Measurements from ENCODE around the gene LRRC74B.
"Not testable (repeated sequence)": the region's sequence is repeated elsewhere in the genome, so short reads cannot be mapped to it uniquely, and the experiment has no call there.

LRRC74B gene

GRCh38 chr22:21070690-21071615, 25.2 kb downstream of the LRRC74B start:
- DNase-seq = no peak
- intact Hi-C loops (cut with DNase I) = no loop called here

DNA sequence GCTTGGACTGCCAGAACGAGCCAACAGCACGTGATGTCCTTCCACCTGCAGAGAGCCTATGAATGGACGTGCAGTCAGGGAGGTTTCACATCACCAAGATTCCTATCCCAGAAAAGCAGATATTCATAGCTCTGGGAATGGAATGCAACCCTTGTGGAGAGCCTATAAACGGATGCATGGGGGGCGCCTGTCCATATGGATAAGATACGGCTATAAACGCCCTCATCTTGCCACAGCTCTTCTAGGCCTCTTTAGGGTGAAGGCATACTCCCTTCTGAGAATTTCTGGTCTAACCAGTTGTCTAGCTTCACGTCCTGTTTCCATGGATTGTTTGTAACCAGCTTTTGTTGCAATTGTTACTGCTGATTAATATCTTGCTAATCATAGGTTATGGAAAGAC, 26.1 kb downstream of the LRRC74B start:
- intact Hi-C loops (cut with DNase I); DNase-seq: not testable (repeated sequence)

- intact Hi-C loops (cut with DNase I) = no loop called here
- DNase-seq = no peak
These were observed 27.3 kb downstream of the LRRC74B start for GRCh38 chr22:21073023-21073422.

DNA sequence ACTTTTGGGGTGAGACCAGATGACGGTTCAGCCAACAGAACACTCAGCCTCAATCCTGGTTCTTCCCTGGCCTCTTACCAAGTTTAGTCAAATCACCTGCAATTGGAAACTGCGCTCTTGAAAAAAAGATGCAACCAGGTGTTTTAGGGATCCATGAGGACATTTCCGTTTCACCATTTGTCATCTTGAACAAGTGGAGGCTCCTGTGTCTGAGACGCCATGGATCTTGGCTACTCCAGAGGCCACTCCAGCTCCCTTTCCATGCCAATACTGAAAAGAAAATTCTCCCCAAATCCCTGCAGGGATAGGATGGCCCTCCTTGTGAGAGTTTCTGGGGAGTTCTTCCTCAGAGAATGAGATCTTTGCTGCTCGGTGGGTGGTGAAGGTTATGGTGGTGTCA, 27.7 kb downstream of the LRRC74B start:
- intact Hi-C loops (cut with DNase I) = no loop called here
- DNase-seq = no peak

GRCh38 chr22:21074102-21074715, 28.5 kb downstream of the LRRC74B start:
- DNase-seq = no peak
- intact Hi-C loops (cut with DNase I) = no loop called here

DNA sequence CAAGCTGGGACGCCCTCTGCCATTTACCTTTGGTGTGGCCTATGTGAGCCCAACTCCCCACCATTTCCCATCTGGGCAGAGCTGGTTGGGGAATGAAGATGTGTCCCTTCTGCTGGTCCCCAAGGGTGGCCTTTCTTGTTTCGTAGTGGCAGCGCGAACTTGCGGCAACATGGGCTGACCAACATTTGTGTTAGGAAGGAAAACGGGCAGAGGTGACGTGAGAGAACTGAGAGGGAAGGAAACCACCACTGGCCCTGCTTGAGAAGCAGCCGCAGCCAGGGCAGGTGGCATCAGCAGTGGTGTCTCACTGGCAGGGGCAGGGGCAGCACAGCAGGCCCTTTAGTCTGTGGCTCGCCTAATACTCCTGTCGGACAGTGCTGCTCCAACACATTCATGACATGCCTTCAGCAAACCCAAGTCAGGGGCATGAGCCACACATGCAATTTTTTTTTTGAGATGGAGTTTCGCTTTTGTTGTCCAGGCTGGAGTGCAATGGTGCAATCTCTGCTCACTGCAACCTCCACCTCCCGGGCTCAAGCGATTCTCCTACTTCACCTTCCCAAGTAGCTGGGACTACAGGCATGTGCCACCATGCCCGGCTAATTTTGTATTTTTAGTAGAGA, 29.9 kb downstream of the LRRC74B start:
- intact Hi-C loops (cut with DNase I) = no loop called here
- DNase-seq = no peak

DNA sequence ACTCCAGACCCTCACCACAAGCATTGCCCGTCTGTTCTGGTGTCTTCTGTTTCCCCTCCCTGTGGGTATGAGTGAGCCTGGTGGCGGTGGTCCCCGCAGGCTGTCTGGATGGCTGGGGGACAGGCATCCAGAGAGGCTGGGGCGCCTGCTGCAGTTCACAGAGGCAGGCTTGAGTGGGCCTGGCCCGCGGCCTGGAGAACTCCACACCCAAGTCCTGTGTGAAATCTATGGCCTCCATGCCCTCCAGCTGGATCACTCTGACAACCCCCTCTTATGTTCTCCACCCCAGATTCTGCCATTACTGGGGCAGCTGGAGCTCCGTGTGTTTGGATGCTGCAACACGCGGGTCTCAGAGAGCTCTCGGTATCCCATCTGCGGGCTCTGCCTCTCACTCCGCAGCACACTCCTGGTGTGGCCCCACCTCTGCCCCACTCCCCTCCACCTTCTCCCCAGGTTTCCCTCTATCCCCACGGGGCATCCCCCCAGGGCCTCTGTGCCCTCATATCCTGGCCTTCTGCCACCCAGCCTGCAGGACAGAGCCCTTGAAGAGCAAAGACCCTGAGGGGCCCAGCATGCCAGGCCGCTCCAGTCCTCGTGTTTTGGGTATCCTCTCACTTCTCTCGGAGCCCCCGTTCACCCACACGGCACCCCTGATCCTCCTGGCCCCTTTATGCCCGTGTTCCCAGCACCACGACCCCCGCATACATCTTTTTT, 31.3 kb downstream of the LRRC74B start:
- no peak for DNase-seq
- intact Hi-C loops (cut with DNase I) = no loop called here

DNA sequence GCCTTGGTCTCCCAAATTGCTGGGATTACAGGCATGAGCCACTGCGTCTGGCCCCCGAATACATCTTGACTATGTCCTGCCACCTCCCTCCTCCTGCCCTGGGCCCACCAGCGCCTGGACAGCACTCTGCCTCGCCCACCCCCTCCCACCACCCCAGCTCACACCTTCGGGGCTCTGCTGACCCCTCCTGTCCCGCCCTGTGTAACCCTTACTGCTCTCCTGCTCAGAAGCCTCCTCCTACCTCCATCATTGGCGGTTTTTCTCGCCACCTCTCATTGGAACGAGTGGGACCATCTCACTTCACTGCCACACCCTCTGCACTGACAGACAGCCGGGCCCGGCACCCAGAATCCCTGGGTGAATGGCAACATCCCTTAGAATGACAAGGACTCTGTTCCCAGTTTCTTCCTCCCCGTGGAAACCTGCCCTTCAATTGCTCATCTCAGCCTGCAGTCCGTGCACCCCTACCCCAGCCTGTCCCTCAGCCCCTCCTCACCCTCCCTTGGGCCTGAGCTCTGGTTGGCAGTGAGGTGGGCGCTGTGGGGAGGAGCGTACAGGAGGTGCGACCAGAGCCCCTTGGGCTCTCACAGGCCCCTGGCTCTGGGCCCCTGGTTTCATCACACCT, 32.2 kb downstream of the LRRC74B start:
- no peak for DNase-seq
- intact Hi-C loops (cut with DNase I) = no loop called here

DNA sequence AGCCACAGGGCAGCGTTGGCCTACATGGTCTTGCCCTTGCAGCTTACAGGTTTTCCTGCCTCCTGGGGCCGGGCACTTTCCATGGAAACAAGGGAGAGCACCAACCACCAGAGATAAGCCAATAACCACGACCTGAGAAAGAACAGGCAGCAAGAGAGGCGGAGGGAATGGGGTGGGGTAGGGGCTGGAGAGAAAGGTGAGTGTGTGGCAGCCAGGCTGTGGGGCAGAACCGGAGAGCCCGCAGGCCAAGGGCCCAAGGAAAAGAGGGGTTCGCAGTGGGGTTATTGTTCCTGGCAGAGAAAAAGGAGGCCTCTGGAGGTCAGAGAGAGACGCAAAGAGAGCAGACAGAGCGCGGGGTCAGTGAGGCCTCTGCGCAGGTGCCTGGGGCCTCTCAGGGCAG, 33.2 kb downstream of the LRRC74B start:
- no peak for DNase-seq
- intact Hi-C loops (cut with DNase I) = no loop called here

- intact Hi-C loops (cut with DNase I) = no loop called here
- DNase-seq = no peak
These were observed 33.7 kb downstream of the LRRC74B start for GRCh38 chr22:21079493-21079892.

- intact Hi-C loops (cut with DNase I) = no loop called here
- DNase-seq = no peak
These were observed 34.8 kb downstream of the LRRC74B start for GRCh38 chr22:21080435-21081137.

- DNase-seq = no peak
- intact Hi-C loops (cut with DNase I) = no loop called here
These were observed 36.5 kb downstream of the LRRC74B start for GRCh38 chr22:21082248-21082647.

DNA sequence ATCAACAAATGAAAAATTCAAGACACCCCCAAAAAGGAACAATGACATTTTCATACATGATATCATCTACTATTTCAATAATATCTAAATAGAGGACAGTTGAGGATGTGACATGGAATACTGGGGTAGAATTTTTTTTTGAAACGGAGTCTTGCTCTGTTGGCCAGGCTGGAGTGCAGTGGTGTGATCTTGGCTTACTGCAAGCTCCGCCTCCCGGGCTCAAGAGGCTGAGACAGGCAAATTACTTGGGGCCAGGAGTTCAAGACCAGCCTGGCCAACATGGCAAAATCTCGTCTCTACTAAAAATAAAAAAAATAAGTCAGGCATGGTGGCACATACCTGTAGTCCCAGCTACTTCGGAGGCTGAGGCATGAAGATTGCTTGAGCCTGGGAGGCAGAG, 41.4 kb downstream of the LRRC74B start:
- intact Hi-C loops (cut with DNase I) = no loop called here
- DNase-seq = no peak

DNA sequence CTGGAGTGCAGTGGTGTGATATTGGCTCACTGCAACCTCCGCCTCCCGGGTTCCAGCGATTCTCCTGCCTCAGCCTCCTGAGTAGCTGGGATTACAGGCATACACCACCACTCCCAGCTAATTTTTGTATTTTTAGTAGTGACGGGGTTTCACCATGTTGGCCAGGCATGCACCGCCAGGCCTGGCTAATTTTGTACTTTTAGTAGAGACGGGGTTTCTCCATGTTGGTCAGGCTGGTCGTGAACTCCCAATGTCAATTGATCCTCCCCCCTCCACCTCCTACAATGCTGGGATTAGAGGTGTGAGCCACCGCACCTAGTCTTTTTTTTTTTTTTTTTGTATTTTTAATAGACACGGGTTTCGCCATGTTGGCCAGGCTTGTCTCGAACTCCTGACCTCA, 42.2 kb downstream of the LRRC74B start:
- DNase-seq; intact Hi-C loops (cut with DNase I): not testable (repeated sequence)

DNA sequence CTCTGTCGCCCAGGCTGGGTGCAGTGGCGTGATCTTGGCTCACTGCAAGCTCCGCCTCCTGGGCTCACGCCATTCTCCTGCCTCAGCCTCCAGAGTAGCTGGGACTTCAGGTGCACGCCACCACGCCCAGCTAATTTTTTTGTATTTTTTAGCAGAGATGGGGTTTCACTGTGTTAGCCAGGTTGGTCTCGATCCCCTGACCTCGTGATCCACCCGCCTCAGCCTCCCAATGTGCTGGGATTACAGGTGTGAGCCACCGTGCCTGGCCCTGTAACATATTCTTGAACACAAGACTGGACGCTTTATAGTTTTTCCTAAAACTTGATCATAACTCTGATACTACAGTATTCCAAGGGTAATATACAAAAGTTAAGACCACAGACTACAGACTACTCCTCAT, 45.5 kb downstream of the LRRC74B start:
- intact Hi-C loops (cut with DNase I); DNase-seq: not testable (repeated sequence)

- intact Hi-C loops (cut with DNase I) = no loop called here
- DNase-seq = no peak
These were observed 47.2 kb downstream of the LRRC74B start for GRCh38 chr22:21092797-21093554.

DNA sequence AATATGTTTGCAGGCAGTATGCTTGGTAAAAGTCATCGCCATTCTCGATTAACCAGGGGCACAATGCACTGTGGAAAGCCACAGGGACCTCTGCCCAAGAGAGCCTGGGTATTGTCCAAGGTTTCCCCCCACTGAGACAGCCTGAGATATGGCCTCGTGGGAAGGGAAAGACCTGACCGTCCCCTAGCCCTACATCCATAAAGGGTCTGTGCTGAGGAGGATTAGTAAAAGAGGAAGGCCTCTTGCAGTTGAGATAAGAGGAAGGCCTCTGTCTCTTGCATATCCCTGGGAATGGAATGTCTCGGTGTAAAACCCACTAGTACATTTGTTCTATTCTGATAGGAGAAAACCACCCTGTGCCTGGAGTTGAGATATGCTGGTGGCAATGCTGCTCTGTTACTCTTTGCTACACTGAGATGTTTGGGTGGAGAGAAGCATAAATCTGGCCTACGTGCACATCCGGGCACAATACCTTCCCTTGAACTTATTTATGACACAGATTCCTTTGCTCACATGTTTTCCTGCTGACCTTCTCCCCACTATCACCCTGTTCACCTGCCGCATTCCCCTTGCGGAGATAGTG, 47.9 kb downstream of the LRRC74B start:
- intact Hi-C loops (cut with DNase I); DNase-seq: not testable (repeated sequence)

DNA sequence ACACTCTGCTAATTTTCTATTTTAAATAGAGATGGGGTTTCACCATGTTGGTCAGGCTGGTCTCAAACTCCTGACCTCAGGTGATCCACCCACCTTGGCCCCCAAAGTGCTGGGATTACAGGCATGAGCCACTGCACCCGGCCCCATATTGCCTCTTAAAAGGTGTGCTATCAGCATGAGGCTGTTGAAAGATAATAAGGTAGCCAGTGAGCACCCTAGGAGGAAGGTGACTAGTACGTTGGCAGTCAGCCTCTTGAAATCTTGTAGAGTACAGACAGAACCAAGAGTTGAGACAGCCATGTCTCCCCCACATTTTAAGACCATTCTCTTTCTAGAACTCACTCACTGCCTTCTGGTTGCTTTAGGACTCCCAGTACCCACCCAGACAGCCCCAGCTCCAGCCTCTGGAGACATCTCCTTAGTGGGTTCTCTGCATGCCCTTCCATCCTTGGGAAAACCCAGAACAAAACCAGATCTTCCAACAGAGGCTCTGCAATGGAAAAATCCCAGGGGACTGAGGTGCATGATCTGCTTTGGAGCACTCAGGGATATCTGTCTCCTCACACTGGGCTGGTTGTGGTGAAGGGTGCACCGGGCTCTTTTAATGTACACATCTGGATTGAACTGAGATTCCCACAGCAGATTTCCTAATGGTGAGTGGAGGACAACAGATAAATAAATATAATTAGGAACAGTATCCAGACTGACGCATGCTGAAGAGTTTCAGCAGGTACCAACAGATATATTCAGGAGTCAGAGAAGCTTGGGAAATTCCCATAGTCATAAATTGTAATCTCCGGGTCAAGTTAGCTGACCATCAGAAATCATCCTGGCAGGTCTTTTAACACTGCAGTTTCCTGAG, 49.4 kb downstream of the LRRC74B start:
- intact Hi-C loops (cut with DNase I) = no loop called here
- DNase-seq = no peak

Data from posterior cingulate gyrus (tissue), 11 donors.